Measurements from ENCODE around the gene GABRG3. TPM values are rescaled to one million over a fixed set of nuclear protein-coding genes. Genes with fewer than 3 reads are reported as not detected.

The GABRG3 gene
- total RNA-seq, result under 0.01 TPM in 1 of 2 replicates, not detected in the other

DNA sequence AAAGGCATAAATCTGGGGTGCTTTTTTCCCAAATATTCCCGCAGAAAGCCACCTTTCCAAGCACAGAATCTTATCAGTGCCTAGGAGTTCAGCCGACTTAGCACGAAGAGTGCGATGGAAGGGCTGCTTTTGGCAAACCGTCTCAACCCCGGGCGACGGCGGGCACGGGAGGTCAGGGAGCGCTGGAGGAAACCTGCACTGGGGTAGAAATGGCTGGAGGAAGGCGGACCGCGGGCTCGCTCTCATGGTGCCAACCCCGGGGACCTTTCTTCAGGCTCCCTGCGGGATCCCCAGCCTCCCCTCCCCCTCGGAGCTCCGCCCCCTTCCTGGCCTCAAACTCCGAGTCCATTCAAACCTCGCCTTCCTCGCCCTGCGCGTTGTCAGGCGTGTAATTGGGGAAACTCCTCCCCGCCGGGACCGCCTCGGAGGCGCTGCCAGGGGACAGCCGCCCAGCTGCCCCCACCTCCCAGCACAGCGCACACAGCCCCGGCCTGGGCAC lies at the start of gene GABRG3:
TSS of gene GABRG3 (plus strand) at position 470 of the 499 bp plus-strand sequence.
- DNase-seq (ENCODE audit: low read depth in 2 of 2), result no peak

DNA sequence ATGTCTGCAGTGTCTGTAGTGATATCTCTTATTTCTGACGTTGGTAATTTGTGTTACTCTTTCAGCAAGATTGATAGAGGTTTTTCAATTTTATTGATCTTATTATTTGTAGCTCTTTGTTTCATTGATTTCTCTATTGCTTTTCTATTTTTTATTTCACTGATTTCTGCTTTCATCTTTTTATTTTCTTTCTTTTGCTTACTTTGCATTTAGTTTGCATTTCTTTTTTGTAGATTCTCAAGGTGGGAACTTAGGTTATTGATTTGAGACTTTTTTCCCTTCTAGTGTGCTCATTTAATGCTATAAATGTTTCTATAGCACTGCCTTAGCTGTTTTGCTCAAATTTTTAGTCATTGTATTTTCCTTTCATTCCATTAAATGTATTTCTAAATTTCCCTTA lies 49.5 kb upstream of the GABRG3 start:
- no peak for DNase-seq (ENCODE audit: low read depth in 2 of 2)

DNA sequence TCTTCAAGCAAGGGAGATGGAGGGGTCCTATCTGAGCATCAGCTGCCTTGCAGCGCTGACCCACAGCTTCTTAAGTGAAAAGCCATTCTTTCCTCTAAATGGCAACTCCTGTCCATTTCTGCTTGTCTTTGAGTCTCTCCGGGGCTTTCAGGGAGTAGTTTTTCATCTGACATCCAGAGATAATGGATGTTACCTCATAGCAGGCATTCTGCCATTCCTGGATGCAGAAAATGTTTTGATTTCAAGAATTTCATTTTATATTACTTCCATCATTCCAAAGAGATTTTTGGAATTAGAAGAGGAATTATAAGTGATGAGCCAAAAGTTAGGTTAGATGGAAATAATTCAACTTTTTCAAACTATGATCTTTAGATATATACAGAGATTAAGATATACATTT lies 44.9 kb upstream of the GABRG3 start:
- no peak for DNase-seq (ENCODE audit: low read depth in 2 of 2)

DNA sequence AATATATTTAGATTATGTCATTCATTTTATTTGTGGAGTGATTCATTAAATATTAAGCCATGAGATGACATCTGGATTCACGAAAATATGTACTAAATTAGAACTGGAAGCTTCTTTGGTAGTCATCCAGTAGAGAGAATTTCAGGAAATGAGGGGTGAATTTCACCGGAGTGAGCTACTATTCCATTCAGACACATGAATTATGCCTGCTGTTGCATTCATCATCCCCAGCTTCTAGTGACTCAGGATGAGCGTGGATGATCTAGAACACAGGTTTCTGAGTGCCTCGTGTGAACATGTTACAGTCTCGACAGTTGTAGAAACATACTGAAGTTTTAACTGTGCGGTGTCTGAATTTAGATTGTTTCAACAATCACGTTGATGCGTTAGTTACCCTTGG lies 42.9 kb upstream of the GABRG3 start:
- DNase-seq (ENCODE audit: low read depth in 2 of 2), result no peak

DNA sequence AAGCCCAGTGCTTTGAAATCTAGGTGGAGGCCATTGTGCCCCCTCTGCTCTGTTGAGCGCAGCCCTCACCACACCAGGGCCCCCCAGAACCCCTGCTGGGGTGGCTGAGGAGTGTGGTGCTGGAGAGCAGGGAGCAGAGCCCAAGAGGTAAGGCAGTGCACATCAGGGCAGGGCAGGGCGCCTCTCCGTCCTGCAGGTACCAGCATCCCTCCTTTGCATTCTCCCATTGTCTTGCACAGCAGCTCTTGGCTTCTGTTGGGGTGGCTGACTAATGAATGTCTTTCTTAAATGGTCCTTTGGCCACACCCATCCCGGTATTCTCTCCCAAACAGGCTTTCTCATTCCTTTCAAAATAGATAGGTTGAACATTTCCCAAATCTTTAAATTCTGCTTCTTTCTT lies 41.4 kb upstream of the GABRG3 start:
- no peak for DNase-seq (ENCODE audit: low read depth in 2 of 2)

DNA sequence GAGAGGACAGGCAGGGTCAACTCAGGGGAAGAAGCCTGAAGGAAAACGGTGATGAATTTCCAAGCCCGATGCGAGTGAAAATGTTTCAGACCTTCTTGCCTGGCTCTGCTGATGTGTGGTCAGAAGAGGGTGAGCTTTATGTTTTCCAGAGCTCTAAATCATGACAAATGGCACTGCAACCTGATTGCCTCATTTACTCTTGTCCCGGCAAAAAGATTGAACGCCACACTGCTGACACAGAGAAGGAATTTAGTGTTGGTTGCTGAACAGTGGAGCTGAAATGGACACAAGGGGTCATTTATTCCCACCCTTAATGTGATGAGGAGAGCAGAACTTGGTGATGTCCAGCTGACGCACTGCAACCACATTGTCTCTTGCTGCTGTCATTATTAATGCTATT lies 36.1 kb upstream of the GABRG3 start:
- DNase-seq (ENCODE audit: low read depth in 2 of 2), result no peak

DNA sequence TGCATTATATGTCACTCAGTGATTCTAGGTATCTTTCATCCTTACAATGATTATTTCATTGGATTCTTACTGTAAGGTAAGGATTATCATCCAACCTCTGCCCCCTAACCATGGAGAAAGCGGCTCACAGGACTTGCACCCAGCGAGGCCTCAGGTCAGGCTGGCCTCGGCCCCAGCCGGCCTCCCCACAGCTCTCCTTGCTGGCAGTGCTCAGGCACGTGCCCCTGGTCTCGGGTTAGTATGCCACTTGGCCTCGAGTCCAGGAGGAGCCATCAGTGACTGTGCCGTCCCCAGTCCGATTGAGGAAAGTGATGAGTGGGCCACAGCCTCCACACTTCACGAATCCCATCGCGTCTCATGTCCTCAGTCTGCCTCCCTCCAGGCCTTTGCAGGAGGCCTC lies 35.7 kb upstream of the GABRG3 start:
- no peak for DNase-seq (ENCODE audit: low read depth in 2 of 2)

DNA sequence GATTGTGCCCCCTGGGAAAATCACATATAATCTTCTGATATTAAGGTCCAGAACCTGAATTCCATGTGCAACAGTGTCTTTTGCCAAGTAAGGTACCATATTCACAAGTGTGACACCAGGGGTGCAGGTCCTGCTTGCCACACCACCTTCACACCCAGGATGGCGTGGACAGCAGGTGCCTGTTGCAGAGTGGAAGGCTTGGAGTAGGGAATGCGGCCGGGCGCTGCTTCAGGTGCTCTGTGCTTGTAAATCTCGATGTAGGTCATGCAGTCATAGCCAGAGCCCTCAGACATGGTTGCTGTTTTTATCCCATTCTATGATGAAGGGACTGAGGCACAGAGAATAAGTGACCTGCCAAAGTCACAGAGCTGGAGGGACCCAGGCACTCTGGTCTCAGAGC lies 34.5 kb upstream of the GABRG3 start:
- DNase-seq (ENCODE audit: low read depth in 2 of 2), result no peak

DNA sequence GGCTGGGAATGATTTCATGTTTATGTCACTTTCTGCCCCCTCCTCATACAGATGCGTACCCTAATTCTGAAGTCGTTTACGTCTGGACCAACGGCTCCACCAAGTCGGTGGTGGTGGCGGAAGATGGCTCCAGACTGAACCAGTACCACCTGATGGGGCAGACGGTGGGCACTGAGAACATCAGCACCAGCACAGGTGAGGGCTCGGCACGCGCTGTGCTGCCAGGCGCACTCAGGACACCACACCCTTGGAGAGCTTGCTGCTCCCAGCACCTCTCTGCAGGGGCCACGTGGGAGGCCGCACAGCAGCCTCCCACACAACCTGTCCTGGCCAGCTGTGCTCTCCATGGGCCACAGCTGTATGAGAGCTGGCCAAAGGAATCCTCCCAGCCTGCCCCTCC lies 33.8 kb upstream of the GABRG3 start:
- DNase-seq (ENCODE audit: low read depth in 2 of 2), result no peak

DNA sequence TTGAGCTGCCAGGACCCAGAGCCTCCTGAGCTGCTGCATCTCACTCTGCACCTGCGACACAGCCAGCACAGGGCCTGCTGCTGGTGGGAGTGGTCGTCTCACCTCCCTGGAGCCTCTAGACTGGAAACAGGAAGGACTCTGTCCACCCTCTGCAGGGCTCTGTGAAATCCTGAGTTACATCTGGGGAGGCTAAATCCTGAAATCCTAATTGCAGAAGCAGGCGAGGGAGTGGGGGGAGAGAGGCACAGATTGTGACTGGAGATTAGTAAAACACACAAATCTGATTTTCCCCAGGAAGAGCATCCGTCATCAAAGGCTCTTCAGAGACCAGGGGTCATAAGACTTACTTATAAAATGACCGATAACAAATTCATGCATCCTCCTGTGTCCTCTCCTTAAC lies 31.6 kb upstream of the GABRG3 start:
- DNase-seq (ENCODE audit: low read depth in 2 of 2), result no peak

DNA sequence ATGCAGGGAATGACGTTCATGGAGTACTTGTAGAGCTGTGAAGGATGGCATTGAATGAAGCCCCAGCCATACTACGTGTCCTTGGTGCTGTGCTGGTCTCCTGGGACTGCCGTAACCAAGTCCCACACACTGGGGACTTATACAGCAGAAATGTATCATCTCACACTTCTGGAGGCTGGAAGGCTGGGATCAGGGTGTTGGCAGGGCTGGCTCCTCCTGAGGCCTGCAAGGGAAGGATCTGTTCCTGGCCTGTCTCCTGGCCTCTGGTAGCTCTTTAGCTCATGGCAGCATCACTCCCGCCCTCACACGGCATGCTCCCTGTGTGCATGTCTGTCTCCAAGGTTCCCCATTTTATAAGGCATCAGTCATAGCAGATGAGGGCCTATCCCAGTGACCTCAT lies 29.5 kb upstream of the GABRG3 start:
- DNase-seq (ENCODE audit: low read depth in 2 of 2), result no peak

DNA sequence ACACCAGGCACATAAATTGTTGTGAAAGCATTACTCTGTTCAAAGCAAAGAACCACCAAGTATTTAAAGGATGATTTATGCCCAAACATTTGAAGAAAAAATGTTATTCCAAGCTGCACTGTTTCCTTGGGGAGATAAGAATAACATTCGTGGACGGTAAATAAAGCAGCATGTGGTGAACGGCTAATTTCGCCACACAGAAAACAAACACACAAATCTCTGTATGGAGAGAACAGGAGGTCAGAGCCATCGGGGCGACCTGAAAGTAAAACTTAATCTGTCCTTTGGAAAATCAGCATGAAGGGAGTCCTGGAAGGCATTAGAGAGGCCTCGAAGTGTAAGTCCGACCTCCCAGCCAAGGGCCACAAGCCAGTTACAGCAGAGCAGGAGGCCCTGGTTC lies 27.1 kb upstream of the GABRG3 start:
- no peak for DNase-seq (ENCODE audit: low read depth in 2 of 2)

DNA sequence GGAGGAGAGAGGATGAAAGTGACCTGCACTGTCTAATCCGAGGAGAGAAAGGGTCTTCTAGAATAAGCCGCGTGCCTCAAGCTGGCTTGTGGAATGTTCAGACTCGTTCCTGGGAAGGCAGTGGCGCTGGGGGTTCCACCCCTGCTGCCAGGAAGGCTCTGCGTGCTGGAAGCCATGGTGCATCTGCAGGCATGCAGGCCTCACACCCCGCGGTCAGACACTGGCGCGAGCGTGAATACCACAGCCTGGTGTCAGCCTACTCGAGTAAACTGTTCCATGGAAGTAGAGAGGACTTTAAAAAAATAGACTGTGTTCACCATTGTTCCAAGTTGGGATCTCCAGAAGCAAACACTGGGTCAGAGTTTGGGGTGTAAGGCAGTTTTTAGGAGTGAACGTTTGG lies 25.9 kb upstream of the GABRG3 start:
- DNase-seq (ENCODE audit: low read depth in 2 of 2), result no peak

DNA sequence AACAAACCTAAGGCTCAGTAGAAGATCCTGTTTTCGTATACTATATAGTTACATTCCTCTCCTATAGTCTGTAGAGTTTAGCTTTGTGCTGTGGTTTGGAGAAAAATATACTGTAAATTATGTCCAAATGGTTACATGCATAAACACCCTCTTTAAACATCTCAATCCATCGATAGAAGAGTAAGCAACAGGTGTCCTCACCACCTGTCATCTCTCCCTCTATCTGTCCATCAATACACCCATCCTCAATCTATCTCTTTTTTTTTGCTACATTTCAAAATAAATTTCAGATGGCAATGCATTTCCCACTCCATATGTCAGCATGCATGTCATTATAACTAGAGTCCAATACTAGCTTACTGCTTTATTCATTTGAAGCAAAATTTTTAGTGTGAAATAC lies 21.0 kb upstream of the GABRG3 start:
- DNase-seq (ENCODE audit: low read depth in 2 of 2), result no peak

DNA sequence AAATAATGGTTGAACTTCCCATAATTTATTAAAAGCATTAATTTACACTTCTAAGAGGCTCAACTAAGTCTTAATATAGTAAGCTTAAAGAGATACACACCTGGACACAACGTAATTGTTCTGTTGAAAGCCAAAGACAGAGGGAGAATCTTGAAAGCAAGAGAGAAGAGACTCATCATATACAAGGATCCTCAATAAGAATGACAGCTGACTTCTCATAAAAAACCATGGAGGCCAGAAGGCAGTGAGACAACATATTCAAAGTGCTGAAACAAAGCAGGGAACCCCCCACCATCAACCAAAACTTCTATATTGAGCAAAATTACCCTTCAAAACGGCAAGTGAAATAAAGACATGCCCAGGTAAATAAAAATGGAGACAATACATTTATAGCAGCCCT lies 16.6 kb upstream of the GABRG3 start:
- no peak for DNase-seq (ENCODE audit: low read depth in 2 of 2)

DNA sequence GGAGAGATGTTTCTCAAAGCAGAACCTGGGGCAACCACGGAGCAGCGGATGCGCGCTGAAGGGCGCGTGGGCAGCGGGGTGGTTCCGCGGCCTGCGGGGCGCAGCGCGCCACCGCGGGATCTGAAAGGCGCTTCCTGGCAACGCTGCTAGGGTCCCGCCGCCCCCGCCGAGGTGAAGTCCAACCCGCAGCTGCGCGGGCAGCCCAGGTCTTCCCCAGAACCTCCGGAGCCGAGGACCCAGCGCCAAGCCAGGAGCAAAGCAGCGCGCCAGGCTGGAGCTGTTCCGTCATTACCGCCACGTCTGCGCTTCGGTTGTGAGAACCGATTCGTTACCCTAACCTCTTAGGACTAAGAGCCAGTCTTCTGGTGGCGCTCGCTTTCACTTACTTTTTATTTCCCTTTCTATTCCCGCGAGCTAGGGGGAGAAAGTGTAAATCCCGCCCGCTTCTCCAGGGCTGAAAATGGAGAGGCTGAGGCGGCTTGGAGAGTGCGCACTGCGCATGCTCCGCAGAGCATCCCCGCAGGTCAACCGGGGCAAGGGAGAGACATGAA lies 3.2 kb upstream of the GABRG3 start:
- DNase-seq (ENCODE audit: low read depth in 2 of 2), result no peak

DNA sequence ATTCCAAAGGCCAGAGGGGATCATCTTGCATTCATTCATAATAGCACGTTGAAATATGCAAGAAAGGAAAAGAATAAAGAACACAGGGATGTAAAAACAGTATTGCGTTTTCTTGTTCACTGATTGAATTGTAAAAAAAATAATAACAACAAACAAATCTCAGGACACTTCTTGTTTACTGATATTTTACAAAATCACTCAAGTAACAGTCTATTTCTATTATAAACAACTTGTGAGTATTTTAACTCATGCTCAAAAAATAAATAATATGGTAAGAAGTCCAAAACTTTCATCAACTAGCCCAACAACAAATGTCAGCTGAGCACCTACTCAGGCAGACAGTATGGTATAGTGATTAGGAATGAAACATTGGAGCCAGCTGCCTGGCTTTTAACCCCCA lies 2.2 kb upstream of the GABRG3 start:
- no peak for DNase-seq (ENCODE audit: low read depth in 2 of 2)

DNA sequence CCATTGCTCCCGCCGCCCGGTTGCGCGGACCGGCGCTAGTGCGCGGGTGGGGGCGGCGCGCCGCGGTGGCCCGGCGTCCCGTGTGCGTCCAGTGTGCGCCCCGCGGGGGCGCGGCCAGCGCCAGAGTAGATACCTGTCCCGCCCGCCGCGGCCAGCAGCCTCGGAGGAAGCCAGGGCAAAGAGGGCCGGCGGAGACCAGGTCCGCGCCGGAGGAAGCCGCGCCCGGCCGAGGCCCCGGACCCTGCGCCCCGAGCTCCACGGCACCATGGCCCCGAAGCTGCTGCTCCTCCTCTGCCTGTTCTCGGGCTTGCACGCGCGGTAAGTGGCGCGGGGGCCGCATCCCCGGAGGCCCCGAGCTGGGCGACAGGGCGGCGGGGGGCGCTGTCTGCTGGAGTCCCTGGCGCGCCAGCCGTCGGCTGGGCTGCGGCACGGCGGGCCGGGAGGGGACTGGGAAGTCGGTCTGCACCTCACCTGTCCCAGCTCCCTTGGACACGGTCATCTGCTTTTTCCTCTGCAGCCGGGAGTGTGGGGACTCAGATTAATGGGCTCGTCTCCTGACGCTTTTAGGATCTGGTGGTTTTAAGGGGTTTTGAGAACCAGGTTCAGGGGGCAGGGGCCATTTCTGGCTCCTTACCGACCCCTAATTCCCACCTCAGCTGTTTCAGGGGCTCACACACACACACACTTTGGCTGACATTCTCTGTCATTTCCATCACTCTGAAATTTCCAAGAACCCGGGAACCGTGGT lies 464 bp downstream of the GABRG3 start:
- DNase-seq (ENCODE audit: low read depth in 2 of 2), result no peak

DNA sequence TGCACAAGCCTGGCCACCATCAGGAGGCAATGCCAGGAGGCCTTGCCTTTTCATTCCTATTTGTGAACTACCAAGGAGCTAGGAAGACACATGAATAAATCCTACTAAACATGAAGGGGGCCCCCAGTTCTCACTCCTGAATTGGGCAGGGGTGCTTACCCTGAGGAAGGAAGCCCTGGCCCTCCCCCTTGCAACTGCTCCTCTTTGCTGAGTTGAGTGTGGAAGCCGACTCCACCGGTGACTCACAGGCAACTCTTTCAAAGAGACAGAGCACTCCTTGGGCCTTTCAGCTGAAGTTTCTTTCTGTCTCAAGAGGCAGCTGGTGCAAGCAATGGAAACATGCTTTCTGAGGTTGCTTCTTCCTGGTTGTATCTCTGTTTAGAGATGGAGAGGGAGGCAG lies 1.7 kb downstream of the GABRG3 start:
- DNase-seq (ENCODE audit: low read depth in 2 of 2), result no peak

DNA sequence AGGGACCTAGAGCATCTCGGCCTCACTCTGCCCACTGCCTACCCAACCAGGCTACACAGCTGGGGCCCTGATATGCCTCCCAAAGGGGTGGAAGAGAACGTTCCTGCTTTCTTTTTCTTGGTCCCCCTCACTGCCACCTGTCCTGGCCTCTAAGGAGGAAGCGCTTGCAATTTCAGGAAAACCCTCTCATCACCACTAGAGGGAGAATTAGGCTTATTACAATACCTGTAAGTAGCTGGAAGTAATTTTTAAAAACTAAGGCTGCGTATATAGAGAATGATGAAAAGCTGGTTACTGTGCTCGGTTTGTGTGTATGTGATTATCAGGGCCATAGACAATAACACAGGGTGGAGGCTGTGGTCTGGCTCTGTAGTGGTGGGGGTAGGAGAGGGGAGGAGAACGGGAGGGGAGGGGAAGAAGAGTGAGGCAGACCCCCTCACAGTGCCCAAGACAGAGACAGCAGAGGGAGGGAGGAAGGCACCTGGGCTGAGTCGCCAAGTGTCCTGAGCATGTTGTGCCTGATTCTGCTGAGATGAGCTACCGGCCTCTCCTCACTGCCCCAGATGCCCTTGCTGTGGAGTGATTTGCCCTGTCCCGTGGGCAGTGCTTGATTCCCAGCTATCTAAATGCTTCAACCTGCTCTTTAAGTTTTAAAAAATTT lies 3.3 kb downstream of the GABRG3 start:
- no peak for DNase-seq (ENCODE audit: low read depth in 2 of 2)

DNA sequence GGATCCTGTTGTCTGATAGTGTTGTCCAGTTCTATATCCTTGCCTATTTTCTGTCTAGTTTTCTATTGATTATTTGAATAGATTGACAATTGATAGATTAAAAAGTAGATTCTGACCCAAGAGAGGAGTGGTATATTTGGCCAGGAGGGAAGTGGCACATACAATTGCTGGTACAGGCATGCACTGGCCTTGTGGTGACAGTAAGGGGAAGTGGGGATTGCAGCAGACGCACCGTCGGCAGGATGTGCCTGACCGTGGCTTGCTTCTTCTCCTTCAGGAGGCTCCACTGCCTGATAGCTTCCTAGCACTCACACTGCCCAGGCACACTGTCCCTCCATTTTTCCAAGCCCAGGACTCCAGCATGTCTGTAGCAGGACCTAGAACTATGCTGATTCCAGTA lies 10.5 kb downstream of the GABRG3 start:
- DNase-seq (ENCODE audit: low read depth in 2 of 2), result no peak

DNA sequence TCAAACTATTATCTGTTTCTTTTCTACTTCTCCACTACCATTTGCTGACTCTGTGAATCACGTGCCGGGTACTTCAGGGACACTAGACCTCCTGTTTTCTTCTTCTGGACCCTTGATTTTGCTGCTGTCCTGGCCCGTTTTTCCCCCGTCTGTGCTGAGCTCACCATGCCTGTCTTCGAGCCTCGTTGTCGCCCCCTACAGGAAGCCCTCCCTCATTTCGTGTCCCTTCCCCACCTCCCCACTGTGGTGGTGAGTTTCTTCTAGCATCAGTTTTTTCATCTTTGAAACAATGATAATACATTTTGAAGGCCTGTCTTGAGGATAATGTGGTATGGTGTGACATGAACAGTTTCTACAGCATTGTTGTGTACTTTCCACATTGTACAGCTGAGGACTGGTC lies 12.8 kb downstream of the GABRG3 start:
- no peak for DNase-seq (ENCODE audit: low read depth in 2 of 2)

DNA sequence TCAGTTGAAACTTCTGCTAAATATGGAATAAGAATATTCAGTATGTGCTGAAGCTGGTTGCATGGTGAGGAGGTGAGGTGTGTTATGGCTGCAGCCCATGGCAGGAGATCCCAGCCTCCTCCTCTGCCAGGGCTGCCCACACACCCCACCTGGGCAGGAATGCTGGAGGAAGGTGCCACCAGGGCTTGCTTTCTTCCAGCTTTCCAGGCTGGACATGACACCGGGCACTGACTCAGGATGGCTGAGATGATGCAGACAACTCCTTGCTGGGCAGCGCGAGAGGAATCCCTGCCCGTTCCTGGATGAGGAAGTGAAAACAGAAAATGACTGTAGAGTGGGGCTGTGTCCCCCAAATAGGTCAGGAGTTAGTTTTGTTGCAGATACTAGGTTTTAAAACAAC lies 14.1 kb downstream of the GABRG3 start:
- no peak for DNase-seq (ENCODE audit: low read depth in 2 of 2)
